IPS DF 4.7 (cell line): ENCODE results near the gene PTPN1.
"Not testable (repeated sequence)": the region's sequence is repeated elsewhere in the genome, so short reads cannot be mapped to it uniquely, and the experiment has no call there.

Source experiments
- DNase-seq: peaks from one replicate; pipeline ENCODE4 v3.0.0-alpha.2; 2013; ENCODE audit warnings: low spot score; ENCODE audit errors: extremely low read depth

Gene PTPN1

GRCh38 chr20:50557549-50558134, 47.5 kb downstream of the PTPN1 start:
- DNase-seq, result no peak

DNA sequence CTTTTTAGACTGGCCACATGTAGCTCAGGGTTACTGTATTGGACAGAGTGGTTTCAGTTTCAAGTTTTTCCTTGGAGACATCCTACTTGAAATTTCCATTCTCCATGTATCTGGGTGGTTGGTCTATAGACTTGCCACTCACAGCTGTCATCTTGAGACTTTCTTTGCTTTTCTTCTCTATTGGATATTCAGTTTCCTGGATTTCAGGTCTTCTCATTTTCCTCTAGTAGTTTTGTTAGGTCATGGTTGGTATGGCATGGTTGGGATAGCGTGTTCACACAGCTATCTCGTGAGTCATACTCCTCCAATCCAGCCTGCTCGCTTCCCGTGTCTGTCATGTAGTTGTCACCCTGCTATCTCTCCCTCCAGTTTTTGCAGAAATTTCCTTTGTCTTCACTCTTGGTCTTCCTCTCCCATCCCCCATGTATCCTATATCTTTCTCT, 48.3 kb downstream of the PTPN1 start:
- DNase-seq, result no peak

- no peak for DNase-seq
Observed at GRCh38 chr20:50559149-50559548, 49.0 kb downstream of the PTPN1 start.

DNA sequence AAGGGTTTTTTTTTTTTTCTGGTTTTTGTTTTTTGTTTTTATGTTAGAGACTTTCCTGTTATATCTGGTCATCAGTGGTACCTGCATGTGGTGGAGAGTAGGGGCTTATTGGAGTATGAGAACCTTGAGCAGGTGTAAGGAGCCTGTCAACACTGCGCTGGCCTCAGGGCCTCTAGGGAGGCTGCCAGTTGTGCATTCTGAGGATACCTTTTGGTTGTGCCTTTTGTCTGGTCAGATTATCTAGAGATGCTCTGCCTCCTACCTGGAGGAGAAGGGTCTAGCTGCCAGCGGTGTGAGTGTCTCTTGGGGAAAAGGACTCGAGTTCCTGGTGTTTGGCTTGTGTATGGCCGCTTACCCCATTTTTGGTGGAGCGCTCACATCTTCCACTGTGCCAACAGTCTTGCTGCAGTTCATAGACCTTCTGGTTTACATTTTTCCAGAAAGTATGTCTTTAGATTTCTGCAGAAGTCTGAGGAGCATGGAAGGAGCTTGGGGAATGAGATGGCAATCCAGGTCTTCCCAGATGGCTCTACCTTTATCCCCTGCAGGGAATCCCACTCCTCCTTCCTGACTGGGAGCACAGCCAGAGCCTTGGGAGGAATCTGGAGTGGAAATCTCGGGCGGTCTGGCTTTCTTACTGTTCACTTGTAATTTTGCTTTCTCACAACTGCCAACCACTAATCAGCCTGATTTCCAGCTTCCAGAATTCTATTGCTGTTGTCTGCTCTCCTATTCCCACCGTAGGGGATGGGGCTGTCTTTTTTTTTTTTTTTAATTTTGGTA, 49.9 kb downstream of the PTPN1 start:
- DNase-seq, result no peak

GRCh38 chr20:50560867-50561266, 50.7 kb downstream of the PTPN1 start:
- DNase-seq, result no peak

DNA sequence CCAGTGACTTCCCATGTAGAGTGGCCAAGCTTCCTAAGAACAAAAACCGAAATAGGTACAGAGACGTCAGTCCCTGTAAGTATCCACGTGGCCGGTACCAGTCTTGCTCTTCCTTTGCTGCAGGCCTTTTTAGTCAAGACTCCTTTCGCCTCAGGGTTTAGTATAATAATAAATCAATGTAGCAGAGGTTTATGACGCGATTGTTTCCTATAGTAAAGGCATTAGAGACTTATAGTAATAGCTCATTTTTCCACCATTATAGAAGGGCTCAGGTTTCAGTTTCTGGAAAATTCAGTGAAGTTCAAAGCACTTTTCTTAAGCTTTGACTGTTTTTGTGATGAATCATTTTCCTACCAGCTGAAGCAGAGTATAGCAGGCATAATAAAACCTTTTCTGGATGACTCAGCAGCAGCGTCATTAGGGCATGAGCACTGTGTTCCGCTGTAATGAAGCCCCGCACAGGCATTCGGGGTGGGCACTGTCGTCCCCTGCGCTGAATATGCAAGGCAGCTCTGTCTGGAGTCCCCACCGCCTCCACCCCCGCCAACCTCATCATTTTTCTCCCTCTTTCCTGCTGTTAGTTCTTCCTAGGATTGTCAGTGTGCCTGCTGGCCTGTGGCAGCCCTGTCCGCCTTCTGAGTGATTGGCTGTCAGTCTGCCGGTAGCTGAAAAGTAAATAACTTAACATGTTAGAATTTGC, 51.3 kb downstream of the PTPN1 start:
- DNase-seq, result no peak

DNA sequence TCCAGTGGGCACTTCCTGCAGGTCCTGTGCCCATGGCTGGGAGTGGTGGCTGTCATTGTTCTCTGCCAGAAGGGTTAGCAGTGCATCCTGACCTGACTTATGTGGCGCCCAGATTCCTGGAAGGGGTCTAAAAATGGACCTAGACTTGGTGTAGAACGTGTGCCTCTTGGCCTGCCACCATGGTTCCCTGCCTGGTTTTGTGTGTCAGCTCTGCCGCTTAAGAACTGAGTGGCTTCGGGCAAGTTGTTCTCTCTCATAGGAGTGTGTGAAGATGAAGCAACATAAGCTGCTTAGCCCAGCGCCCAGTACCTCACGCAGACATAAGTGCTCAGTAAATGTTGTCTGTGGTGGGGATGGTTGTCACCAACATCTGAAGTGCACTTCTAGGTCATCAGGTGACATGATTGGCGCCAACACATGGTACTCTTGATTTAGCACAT, 52.1 kb downstream of the PTPN1 start:
- no peak for DNase-seq

DNA sequence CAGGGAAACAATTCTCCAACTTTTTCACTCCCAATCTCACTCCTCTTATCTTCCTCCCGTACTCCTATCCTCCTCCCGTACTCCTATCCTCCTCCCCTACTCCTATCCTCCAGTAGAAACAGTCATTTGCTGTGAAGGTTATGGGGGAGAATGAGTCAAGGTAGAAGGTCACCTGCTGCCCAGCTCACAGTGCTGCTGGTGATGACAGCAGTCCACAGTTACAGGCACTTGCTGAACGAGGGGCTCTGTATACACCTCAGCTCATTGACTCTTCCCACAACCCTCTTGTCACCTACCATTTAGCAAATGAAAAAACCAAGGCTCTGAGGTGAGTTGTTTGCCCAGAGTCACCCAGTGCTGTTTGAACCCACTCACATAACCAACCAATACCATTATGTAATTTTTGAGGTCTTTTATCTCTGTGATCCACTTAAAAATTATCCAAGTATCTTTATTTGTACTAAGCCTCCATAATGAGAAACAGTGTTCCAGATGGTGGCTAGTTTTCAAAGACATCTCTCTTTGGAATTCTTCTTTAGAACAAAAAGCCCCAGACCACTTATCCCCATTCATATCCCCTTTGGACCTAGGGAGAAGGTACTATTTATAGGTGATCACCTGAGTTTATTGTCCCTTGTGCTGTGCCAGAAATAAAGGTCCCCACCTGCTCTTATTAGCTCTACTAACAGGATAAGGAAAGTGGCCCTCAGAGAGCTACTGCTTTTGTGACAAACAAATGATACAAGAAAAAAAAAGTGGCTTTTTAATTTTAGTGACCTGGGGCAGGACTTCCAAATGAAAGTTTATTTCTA, 53.2 kb downstream of the PTPN1 start:
- no peak for DNase-seq

DNA sequence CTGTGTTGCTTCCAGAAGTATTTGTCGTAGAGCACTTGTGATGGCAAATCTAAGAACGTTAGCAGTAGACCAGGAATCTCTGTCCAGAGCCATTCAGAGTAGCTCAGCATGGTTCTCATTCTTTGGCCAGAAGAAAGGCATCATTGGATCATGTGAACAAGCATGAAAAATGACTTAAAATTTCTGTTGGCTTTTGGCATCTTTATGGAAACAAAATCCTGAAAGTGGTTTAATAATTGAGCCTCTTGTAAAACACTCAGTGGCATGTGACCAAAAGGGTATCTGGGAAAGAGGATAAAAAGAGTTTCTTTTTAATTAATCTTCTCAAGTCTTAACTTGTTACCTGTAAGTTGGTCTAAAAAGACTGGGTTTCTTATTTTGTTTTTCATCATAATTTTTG, 55.2 kb downstream of the PTPN1 start:
- no peak for DNase-seq

GRCh38 chr20:50565871-50566270, 55.7 kb downstream of the PTPN1 start:
- no peak for DNase-seq

DNA sequence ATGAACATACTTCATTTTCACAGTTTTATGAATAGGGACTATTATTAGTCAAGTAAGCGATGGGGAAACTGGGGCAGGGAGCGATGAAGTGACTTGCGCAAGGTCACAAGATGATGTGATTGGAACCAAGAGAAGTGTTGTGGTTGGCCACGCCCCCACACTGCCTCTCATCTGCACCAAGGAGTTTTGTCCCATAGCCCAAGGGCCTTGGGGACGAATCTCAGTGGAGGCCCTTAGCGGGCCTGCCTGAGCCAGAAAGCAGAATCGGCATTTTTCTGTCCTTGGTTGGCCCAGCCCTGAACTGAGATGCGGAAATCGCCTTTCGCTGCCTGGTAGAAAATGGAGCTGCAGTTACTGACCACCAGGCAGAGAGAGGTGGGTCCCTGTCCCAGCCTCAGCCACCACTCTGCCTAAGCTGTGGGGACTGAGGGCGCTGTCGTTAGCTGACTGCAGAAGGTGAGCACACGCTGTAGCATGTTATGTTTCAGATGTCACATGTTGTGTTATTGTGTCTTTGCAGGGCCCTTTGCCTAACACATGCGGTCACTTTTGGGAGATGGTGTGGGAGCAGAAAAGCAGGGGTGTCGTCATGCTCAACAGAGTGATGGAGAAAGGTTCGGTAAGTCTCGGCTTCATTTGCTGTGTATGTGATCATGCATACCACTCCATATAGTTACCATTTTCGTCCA, 57.8 kb downstream of the PTPN1 start:
- no peak for DNase-seq

DNA sequence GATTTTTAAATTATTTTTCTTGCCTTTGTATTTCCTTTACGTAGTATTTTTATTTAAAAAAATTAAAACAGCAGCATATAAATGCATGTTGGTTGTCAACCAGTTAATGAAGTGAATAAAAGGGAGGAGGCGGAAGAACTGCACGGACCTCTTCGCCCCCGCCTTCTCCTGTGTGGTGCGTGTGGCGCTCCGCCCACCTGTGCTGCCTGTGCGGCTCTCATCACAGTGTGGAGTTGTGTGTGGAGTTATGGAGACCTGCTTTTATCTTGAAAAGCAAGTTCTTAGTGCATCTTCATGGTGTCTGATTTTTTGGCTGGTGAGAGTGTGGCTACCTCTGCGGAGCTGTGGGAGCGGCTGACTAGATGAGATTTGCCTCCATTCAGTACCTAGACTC, 58.4 kb downstream of the PTPN1 start:
- DNase-seq, result no peak

GRCh38 chr20:50569487-50569863, 59.3 kb downstream of the PTPN1 start:
- DNase-seq, result not testable (repeated sequence)

DNA sequence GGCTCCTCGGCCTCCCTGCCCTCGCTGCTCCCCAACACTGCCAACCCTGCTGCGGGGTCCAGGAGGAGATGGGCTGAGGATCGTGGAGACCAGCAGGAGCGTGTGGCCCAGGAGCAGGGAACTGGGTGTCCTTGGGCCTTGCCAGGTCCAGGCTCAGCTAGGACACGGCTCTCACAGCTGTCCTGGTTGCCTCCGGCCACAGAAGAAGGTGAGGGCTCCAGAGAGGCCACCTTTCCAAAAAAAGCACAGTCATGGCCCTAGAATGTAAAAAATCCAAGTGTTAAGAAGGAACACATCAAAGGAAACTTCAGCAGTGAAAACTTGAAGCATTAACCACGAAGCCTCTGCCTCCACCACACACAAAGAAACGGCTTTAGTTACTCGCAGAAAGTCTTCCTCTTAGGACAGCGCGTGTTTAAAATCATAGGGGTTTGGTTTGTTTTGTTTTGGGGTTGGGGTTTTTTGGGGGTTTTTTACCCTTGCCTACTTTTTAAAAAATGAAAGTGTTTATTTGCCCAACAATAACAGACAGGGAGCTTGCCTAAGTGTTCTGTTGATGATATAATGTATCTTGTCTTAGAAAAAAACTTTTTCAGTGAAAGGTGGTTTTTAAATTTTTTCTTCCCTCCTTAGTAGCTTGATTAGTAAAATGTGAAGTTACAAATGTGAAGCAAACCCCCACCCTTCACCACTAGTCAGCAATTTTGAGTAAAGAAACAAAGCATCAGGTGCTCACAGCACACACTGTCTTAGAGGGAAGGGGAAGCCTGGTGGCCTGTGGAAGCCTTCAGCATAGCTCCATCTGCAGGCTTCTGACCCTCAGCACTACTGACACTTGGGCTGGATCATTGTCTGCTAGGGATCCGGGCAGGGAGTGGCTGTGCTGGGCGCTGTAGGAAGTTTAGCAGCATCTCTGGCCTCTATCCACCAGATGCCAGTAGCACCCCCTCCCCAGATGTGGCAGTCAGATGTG, 60.0 kb downstream of the PTPN1 start:
- peak; percentile 11 for DNase-seq

GRCh38 chr20:50571466-50571865, 61.3 kb downstream of the PTPN1 start:
- DNase-seq, result no peak

GRCh38 chr20:50572938-50573777, 63.0 kb downstream of the PTPN1 start:
- no peak for DNase-seq

DNA sequence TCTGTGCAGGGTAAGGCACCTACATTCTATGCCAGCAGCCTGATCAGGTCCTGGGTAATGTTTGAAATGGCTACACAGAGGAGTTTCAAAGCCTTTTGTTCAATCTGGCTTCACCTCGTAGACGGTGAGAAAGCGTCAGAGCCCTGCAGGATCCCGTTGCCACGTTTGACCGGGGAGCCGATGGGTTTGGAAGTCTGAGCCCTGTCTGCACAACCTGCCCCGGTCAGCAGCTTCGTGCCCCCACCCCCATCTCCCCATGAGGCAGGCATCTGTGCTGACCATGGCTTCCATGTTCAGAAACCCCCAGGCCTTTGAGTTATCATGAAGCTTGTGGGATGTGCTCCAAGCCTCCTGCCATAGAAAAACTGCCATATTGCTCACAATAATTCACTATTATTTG, 63.9 kb downstream of the PTPN1 start:
- no peak for DNase-seq

- DNase-seq, result no peak
Observed at GRCh38 chr20:50574586-50574985, 64.4 kb downstream of the PTPN1 start.
